Fibroblast of skin of left biceps (primary cell): ENCODE data around the gene COX8C.

Experiments
- DNase-seq, 2 experiments: peaks; one replicate each; pipeline ENCODE4 v3.0.0-alpha.2; 2013; ENCODE audit warnings: low read depth in 2 of 2

The COX8C gene

GRCh38 chr14:93346926-93347721 lies at the start of gene COX8C:
TSS of gene COX8C (plus strand) at chr14:93347182. CDS start at chr14:93347269, 87 bp downstream.
- DNase-seq = no peak

- no peak for DNase-seq
Measured at GRCh38 chr14:93299416-93299815, 47.6 kb upstream of the COX8C start.

GRCh38 chr14:93299866-93300265 lies 47.1 kb upstream of the COX8C start:
- no peak for DNase-seq

GRCh38 chr14:93301821-93302447 lies 45.0 kb upstream of the COX8C start:
- no peak for DNase-seq

- no peak for DNase-seq
Measured at GRCh38 chr14:93302688-93303581, 44.0 kb upstream of the COX8C start.

GRCh38 chr14:93303659-93304058 lies 43.3 kb upstream of the COX8C start:
- DNase-seq = no peak

- DNase-seq = no peak
Measured at GRCh38 chr14:93304771-93305170, 42.2 kb upstream of the COX8C start.

GRCh38 chr14:93305725-93306418 lies 41.1 kb upstream of the COX8C start:
- DNase-seq = no peak

GRCh38 chr14:93306812-93307211 lies 40.2 kb upstream of the COX8C start:
- DNase-seq = no peak

- no peak for DNase-seq
Measured at GRCh38 chr14:93308686-93309345, 38.2 kb upstream of the COX8C start.

- DNase-seq = no peak
Measured at GRCh38 chr14:93309427-93309966, 37.5 kb upstream of the COX8C start.

GRCh38 chr14:93311082-93311481 lies 35.9 kb upstream of the COX8C start:
- no peak for DNase-seq

GRCh38 chr14:93315575-93315974 lies 31.4 kb upstream of the COX8C start:
- DNase-seq = no peak

GRCh38 chr14:93316716-93317115 lies 30.3 kb upstream of the COX8C start:
- no peak for DNase-seq

GRCh38 chr14:93317210-93317874 lies 29.6 kb upstream of the COX8C start:
- DNase-seq = no peak

GRCh38 chr14:93317875-93318807 lies 28.8 kb upstream of the COX8C start:
- no peak for DNase-seq

- no peak for DNase-seq
Measured at GRCh38 chr14:93318927-93319326, 28.1 kb upstream of the COX8C start.

- DNase-seq = no peak
Measured at GRCh38 chr14:93319494-93319893, 27.5 kb upstream of the COX8C start.

GRCh38 chr14:93319958-93320357 lies 27.0 kb upstream of the COX8C start:
- DNase-seq = no peak
